C4-2B (cell line): ENCODE data around the gene PZP.

Source experiments
- H3K27ac ChIP-seq: fragments of 450-650 bp; 2 replicates; pipeline ENCODE4 v1.5.1; 2017
- ZFX ChIP-seq: fragments of 450-650 bp; IDR thresholded peaks from 2 replicates; pipeline ENCODE4 v1.6.1; 2017
- TF ChIP-seq, protein P1 (sequence below): fragments of 450-650 bp; conservative IDR thresholded peaks from 2 replicates; pipeline ENCODE4 v1.5.1; 2017; ENCODE audit warnings: mild to moderate bottlenecking

The PZP gene

GRCh38 chr12:9113296-9113986 lies 94.8 kb downstream of the PZP start:
- no peak for TF ChIP-seq ZFX
- TF ChIP-seq, protein P1, sequence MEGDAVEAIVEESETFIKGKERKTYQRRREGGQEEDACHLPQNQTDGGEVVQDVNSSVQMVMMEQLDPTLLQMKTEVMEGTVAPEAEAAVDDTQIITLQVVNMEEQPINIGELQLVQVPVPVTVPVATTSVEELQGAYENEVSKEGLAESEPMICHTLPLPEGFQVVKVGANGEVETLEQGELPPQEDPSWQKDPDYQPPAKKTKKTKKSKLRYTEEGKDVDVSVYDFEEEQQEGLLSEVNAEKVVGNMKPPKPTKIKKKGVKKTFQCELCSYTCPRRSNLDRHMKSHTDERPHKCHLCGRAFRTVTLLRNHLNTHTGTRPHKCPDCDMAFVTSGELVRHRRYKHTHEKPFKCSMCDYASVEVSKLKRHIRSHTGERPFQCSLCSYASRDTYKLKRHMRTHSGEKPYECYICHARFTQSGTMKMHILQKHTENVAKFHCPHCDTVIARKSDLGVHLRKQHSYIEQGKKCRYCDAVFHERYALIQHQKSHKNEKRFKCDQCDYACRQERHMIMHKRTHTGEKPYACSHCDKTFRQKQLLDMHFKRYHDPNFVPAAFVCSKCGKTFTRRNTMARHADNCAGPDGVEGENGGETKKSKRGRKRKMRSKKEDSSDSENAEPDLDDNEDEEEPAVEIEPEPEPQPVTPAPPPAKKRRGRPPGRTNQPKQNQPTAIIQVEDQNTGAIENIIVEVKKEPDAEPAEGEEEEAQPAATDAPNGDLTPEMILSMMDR, result no peak
- H3K27ac ChIP-seq, result no peak overlapping the region

DNA sequence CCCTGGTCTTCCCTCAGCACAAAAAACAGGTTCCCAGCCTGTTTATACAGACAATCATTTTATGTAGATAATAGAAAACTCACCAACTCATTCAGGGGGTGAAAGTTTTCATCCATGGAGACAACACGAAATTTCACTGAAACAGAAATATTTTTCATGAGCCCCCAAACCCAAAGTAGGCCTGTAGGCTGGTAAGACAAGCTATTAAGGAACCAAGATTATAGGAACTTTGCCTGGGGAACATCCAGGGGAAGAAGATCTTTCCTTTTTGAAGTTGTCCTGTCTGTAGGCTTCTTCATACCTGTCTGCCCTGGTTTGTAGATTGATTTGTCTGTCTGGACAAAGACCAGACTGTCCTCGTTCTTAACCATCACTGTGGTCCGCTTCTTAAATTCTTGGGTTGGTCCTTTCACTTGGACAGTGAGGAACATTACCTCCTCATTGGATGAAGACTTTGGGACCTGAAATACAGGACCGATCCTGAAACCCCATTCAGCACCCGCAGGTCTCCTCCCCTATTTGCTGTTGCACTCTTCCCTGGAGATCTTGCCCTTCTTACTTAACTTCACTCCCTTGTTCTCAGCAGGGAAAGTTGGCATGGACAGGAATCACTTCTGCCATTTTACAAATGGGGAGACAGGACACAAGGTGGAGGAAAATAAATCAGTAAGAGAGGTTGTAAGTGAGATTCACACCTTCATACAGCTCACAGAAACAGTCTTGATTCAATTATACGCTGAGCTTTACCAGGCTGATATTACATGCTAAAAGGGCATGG lies 95.9 kb downstream of the PZP start:
- H3K27ac ChIP-seq, result no peak overlapping the region
- TF ChIP-seq, protein P1, result no peak
- no peak for TF ChIP-seq ZFX

GRCh38 chr12:9111525-9111924 lies 96.7 kb downstream of the PZP start:
- TF ChIP-seq ZFX, result no peak
- TF ChIP-seq, protein P1, result no peak
- H3K27ac ChIP-seq, result no peak overlapping the region

- TF ChIP-seq, protein P1, result no peak
- TF ChIP-seq ZFX, result no peak
- H3K27ac ChIP-seq, result no peak overlapping the region
Measured at GRCh38 chr12:9109737-9110491, 98.3 kb downstream of the PZP start.

DNA sequence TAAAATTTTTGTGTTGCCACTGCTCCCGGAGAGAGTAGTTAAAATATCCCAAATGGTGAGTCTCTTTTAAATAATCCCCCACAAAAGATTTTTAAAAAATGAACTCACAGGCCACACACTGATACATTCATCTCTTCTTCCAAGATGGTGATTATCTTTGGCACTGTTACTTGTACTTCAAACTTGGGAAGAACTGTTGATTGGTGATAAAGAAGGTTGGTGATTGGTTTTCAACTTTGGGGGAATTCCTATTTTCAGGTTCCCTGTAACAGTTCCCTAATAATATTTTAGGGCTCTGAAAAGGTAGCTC lies 99.0 kb downstream of the PZP start:
- no peak for TF ChIP-seq ZFX
- TF ChIP-seq, protein P1, result no peak
- H3K27ac ChIP-seq, result no peak overlapping the region

DNA sequence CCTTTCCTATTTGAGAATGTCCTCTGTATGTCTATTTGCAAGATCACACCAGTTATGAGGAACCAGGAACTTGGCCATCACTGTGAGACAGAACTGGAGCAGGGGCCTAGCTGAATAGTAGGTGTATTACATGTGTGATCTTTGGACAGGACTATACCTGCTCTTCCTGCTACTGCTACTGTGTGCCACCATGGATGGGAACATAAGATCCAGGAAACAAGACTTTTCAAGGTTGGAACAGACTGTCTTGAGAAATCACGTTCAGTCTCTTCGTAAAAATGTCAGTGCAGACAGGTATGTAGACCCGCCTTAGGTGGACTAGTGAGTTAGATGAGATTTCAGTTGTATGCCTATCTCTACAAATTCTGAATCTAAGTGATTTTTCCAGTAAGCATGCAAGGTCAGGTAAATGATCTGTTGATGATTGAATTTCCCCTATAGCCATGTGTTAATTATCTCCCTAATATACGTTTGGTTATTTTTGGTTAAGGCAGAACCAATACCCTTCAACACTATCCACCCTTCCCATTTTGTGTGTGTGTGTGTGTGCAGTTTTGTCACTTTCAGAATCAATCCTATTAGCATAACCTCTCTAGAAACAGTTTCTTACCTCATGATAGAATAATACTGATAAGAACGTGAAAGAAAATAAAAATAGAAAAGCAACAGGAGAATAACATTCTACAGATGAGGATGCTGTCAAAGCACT lies 99.5 kb downstream of the PZP start:
- H3K27ac ChIP-seq, result no peak overlapping the region
- TF ChIP-seq ZFX, result no peak
- TF ChIP-seq, protein P1, result no peak

- TF ChIP-seq, protein P1, result no peak
- TF ChIP-seq ZFX, result no peak
- H3K27ac ChIP-seq, result no peak overlapping the region
Measured at GRCh38 chr12:9107542-9107873, 100.7 kb downstream of the PZP start.
